HepG2 (cell line): ENCODE results near the gene P3H3. TPM values are rescaled to one million over a fixed set of nuclear protein-coding genes. Genes with fewer than 3 reads are reported as not detected.

Experiments used
- BRCA1 ChIP-seq: sonication (generic); formaldehyde crosslinking; IDR thresholded peaks from 2 replicates; pipeline ENCODE4 v1.4.0; 2020; ENCODE audit warnings: missing genetic modification reagents
- ELF4 ChIP-seq: sonication (generic); formaldehyde crosslinking; IDR thresholded peaks from 2 replicates; pipeline ENCODE4 v1.5.0; 2020; ENCODE audit warnings: missing genetic modification reagents, mild to moderate bottlenecking, moderate library complexity, borderline replicate concordance
- ETV5 ChIP-seq: IDR thresholded peaks from 2 replicates; pipeline ENCODE4 v1.6.1; 2018; ENCODE audit warnings: missing biosample characterization, missing genetic modification reagents, inconsistent platforms, borderline replicate concordance
- FOSL1 ChIP-seq: sonication (generic); formaldehyde crosslinking; IDR thresholded peaks from 2 replicates; pipeline ENCODE4 v1.9.0; 2021; ENCODE audit warnings: missing genetic modification reagents, borderline replicate concordance
- IKZF5 ChIP-seq: IDR thresholded peaks from 2 replicates; pipeline ENCODE4 v1.6.1; 2018; ENCODE audit warnings: missing genetic modification reagents, mild to moderate bottlenecking, missing compliant biosample characterization
- IRX3 ChIP-seq: sonication (generic); formaldehyde crosslinking; IDR thresholded peaks from 2 replicates; pipeline ENCODE4 v1.8.1; 2023; ENCODE audit warnings: mild to moderate bottlenecking, low read depth, missing genetic modification reagents, borderline replicate concordance
- MED13 ChIP-seq: sonication (generic); formaldehyde crosslinking; IDR thresholded peaks from 2 replicates; pipeline ENCODE4 v1.5.0; 2020; ENCODE audit warnings: missing genetic modification reagents
- MZF1 ChIP-seq: sonication (generic); formaldehyde crosslinking; IDR thresholded peaks from 2 replicates; pipeline ENCODE4 v1.8.1; 2023; ENCODE audit warnings: mild to moderate bottlenecking, missing genetic modification reagents, borderline replicate concordance
- PCBP2 ChIP-seq: fragments of 200-400 bp; formaldehyde crosslinking; optimal IDR thresholded peaks from 2 replicates; pipeline ENCODE3; 2018; ENCODE audit warnings: low read length, low read depth; ENCODE audit not compliant: poor library complexity, severe bottlenecking
- SALL2 ChIP-seq: sonication (generic); formaldehyde crosslinking; IDR thresholded peaks from 2 replicates; pipeline ENCODE4 v1.8.1; 2023; ENCODE audit warnings: mild to moderate bottlenecking, missing genetic modification reagents, inconsistent platforms
- SIN3B ChIP-seq: fragments of 150-350 bp; IDR thresholded peaks from 2 replicates; pipeline ENCODE4 v1.6.1; 2014; ENCODE audit warnings: low read length
- SNAPC5 ChIP-seq: sonication (generic); formaldehyde crosslinking; IDR thresholded peaks from 2 replicates; pipeline ENCODE4 v1.8.1; 2023; ENCODE audit warnings: mild to moderate bottlenecking, missing genetic modification reagents, borderline replicate concordance
- SOX6 ChIP-seq, 2 experiments: fragments of 450-650 bp in 1 of 2; sonication (generic) in 1 of 2; formaldehyde crosslinking in 1 of 2; IDR thresholded peaks; 2 replicates each; pipeline versions ENCODE4 v1.4.0 to v1.6.1; 2017 to 2020; ENCODE audit warnings: antibody characterized with exemption in 1 of 2, mild to moderate bottlenecking in 1 of 2, missing genetic modification reagents in 1 of 2
- SUZ12 ChIP-seq: fragments of 150-350 bp; IDR thresholded peaks from 2 replicates; pipeline ENCODE4 v1.6.1; 2014; ENCODE audit warnings: low read depth, low read length
- TAF15 ChIP-seq: fragments of 200-400 bp; formaldehyde crosslinking; IDR thresholded peaks from one replicate; pipeline ENCODE4 v1.6.1; 2018; ENCODE audit warnings: mild to moderate bottlenecking, low read depth, low read length; ENCODE audit not compliant: poor library complexity, severe bottlenecking
- THYN1 ChIP-seq: sonication (generic); formaldehyde crosslinking; IDR thresholded peaks from 2 replicates; pipeline ENCODE4 v1.8.1; 2023; ENCODE audit warnings: low read depth, mild to moderate bottlenecking, moderate library complexity, missing genetic modification reagents, borderline replicate concordance
- YEATS4 ChIP-seq: sonication (generic); formaldehyde crosslinking; IDR thresholded peaks from 2 replicates; pipeline ENCODE4 v1.4.0; 2020; ENCODE audit warnings: missing genetic modification reagents, borderline replicate concordance
- ZKSCAN5 ChIP-seq: sonication (generic); formaldehyde crosslinking; IDR thresholded peaks from 2 replicates; pipeline ENCODE4 v1.5.1; 2020; ENCODE audit warnings: mild to moderate bottlenecking, missing genetic modification reagents
- ZNF160 ChIP-seq: sonication (generic); formaldehyde crosslinking; IDR thresholded peaks from 2 replicates; pipeline ENCODE4 v1.8.0; 2022; ENCODE audit warnings: mild to moderate bottlenecking, inconsistent platforms, missing genetic modification reagents
- ZNF362 ChIP-seq: sonication (generic); formaldehyde crosslinking; IDR thresholded peaks from 2 replicates; pipeline ENCODE4 v1.4.0; 2020; ENCODE audit warnings: missing genetic modification reagents, mild to moderate bottlenecking, borderline replicate concordance
- ZNF556 ChIP-seq: sonication (generic); formaldehyde crosslinking; IDR thresholded peaks from 2 replicates; pipeline ENCODE4 v1.4.0; 2020; ENCODE audit warnings: mild to moderate bottlenecking, missing genetic modification reagents, borderline replicate concordance
- ZNF687 ChIP-seq: sonication (generic); formaldehyde crosslinking; IDR thresholded peaks from 2 replicates; pipeline ENCODE4 v1.5.1; 2020; ENCODE audit warnings: mild to moderate bottlenecking, missing genetic modification reagents, moderate library complexity
- polyA plus RNA-seq, 8 experiments: library from polyadenylated mRNA; depleted of rRNA in 3 of 8; stranded (reverse) in 7 of 8; unstranded in 1 of 8; fragments of >200 nt; fragmentation: Illumina TruSeq in 4 of 8; extraction: Trizol in 4 of 8; gene quantifications; 2 replicates each; pipeline versions ENCODE4 v1.2.1 to v1.2.3, GENCODE V29; 2011 to 2016; ENCODE audit warnings: low read depth in 4 of 8, missing spikeins in 1 of 8, mixed read lengths in 1 of 8; ENCODE audit not compliant: insufficient read depth in 1 of 8
- total RNA-seq, 5 experiments: library from RNA; depleted of rRNA; stranded (reverse); fragments of >200 nt; fragmentation: Illumina TruSeq; extraction: Trizol; gene quantifications; 2 replicates each; pipeline ENCODE4 v1.2.3, GENCODE V29; 2016; ENCODE audit warnings: low read depth in 1 of 5

The P3H3 gene
- total and polyA plus RNA-seq, 2 of the 13 experiments (the other 11 are each of a cell fraction or from before 2014, with no cell fraction given) = 20.1 to 20.5 TPM

GRCh38 chr12:6851153-6851920, 23.1 kb downstream of the P3H3 start, which contains the start of gene CDCA3 (continued):
- no peak for TF ChIP-seq ZNF687 (CRISPR knock-in tag)
- peak; percentile 57; the same call in 1 of the 2 replicates for TF ChIP-seq IKZF5
- TF ChIP-seq FOSL1 (CRISPR knock-in tag) = no peak
- TF ChIP-seq SUZ12 = no peak
- TF ChIP-seq ZNF160 (CRISPR knock-in tag) = no peak; the same call in 1 of the 2 replicates
- TF ChIP-seq MZF1 (CRISPR knock-in tag) = no peak
- no peak; the same call in 1 of the 2 replicates for TF ChIP-seq YEATS4 (CRISPR knock-in tag)
- no peak for TF ChIP-seq MED13 (CRISPR knock-in tag)
- no peak for TF ChIP-seq THYN1 (CRISPR knock-in tag)
- no peak for TF ChIP-seq TAF15
- TF ChIP-seq SOX6 (IDR thresholded peaks at IDR 0.05) = no peak
- TF ChIP-seq SOX6 (CRISPR knock-in tag; IDR thresholded peaks at IDR 0.05) = 0 out of 2 replicates have a peak, but pooled peaks have one; percentile 18
- TF ChIP-seq ETV5 (CRISPR knock-in tag) = no peak
- no peak for TF ChIP-seq PCBP2
- no peak for TF ChIP-seq ZNF362
- TF ChIP-seq BRCA1 (CRISPR knock-in tag) = 0 out of 2 replicates have a peak, but pooled peaks have one; percentile 16
- TF ChIP-seq IRX3 (CRISPR knock-in tag) = no peak
- 0 out of 2 replicates have a peak, but pooled peaks have one; percentile 43 for TF ChIP-seq ZKSCAN5 (CRISPR knock-in tag)
- no peak; the same call in 1 of the 2 replicates for TF ChIP-seq ZNF556 (CRISPR knock-in tag)
- TF ChIP-seq SIN3B = peak; percentile 96
- no peak; the same call in 1 of the 2 replicates for TF ChIP-seq SALL2 (CRISPR knock-in tag)
- peak; percentile 56; the same call in 1 of the 2 replicates for TF ChIP-seq SNAPC5 (CRISPR knock-in tag)
- no peak for TF ChIP-seq ELF4 (CRISPR knock-in tag)
